Measurements from ENCODE around the gene LUZP1. TPM values are rescaled to one million over a fixed set of nuclear protein-coding genes. Genes with fewer than 3 reads are reported as not detected.

The LUZP1 gene
- total RNA-seq, 1 experiment from 2014 or later = 22.4 TPM

DNA sequence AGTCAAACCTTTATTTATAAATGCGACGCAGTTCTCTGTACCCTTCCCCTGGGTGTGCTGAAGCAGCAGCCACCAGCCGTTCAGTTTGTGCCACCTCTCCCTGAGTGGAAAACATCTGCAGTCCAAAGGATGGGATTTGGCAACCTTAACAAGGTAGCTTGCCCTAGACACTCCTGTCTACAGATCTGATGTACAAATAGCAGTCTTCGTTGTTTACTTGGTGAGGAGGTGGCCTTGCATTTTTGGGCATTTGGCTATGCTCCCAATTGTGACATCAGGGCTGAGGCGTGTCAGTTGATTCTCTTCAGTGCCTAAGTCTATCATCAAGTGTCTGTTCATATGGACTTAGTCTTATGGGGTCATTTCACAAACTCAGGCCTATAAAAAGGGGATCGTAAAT, 89.6 kb downstream of the LUZP1 start:
- ATAC-seq (no peak), DNase-seq (ENCODE audit: low read depth, low spot score) (no peak)
- Histone ChIP-seq H3K4me2 (ENCODE audit: low read length) (no peak overlapping the region), H3K36me3 (ENCODE audit: control insufficient read depth in 1 of 2, insufficient read depth in 2 of 2, low read length in 2 of 2) (peaks cover 61 to 69% of the 10 kb centered on the region in 2 experiments), H3K79me2 (ENCODE audit: insufficient read depth, low read length) (peaks cover 1% of the 10 kb centered on the region; the same call in 1 of the 2 replicates), H3K9ac (ENCODE audit: low read length) (no peak overlapping the region), H3K4me3 (replicated peaks in 1 of 2; ENCODE audit: low read depth in 1 of 2, low read length in 2 of 2) (no peak overlapping the region), H3K4me1 (ENCODE audit: control insufficient read depth in 1 of 2, insufficient read depth in 2 of 2, low read length in 2 of 2) (no peaks in the 10 kb centered on the region), H3K27me3 (ENCODE audit: insufficient read depth, low read length) (no peaks in the 10 kb centered on the region), H3K9me3 (ENCODE audit: control insufficient read depth in 1 of 2, insufficient read depth in 1 of 2, low read depth in 1 of 2, low read length in 2 of 2) (no peaks in the 10 kb centered on the region), H4K20me1 (ENCODE audit: insufficient read depth) (0 out of 2 replicates have a peak, but pooled peaks cover 5% of the 10 kb centered on the region), H3K27ac (ENCODE audit: low read depth, low read length) (no peak overlapping the region), H3K9me2 (ENCODE audit: insufficient read depth) (no peaks in the 10 kb centered on the region), H2AFZ (ENCODE audit: low read depth, low read length, poor library complexity, severe bottlenecking) (no peak overlapping the region)
- POLR2A ChIA-PET = no interaction called here
- RAD21 ChIA-PET (ENCODE audit: low non-redundant PET in 1 of 2, low total read pairs in 2 of 2, uncharacterized antibody in 2 of 2, unreplicated experiment in 2 of 2) = no interaction called here
- intact Hi-C loops (cut with micrococcal nuclease) = no loop called here
- TF ChIP-seq POLR2A (IDR thresholded peaks at IDR 0.05; ENCODE audit: borderline replicate concordance, extremely low read depth, insufficient read depth, insufficient read length) (no peak), ELF1 (IDR thresholded peaks at IDR 0.05; ENCODE audit: borderline replicate concordance, low read depth) (no peak), POLR2AphosphoS5 (IDR thresholded peaks at IDR 0.05; ENCODE audit: low read depth, low read length) (no peak)
- CTCF ChIA-PET = no interaction called here
- no TSS peak for BruUV-seq (replicated peaks)

DNA sequence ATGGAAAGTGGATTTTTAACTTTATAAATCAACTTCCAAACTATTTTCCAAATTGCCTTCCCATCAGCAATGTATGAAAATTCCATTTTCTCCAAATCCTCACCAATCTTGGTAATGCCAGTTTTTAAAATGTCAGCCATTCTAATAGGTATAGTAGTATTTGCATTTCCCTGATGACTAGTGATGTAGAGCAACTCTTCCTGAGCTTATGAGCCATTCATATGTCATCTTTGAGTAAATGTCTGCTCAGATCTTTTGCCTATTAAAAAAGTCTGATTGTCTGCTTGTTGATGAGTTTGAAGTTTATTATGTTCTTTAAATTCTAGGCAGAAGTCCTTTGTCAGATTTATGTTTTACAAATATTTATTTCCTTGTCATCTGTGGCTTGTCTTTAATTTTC, 94.6 kb downstream of the LUZP1 start:
- H3K79me2 ChIP-seq (ENCODE audit: insufficient read depth, low read length) = peaks cover 8% of the 10 kb centered on the region; the same call in 1 of the 2 replicates
- BruUV-seq (replicated peaks) = no TSS peak

More for the DNA sequence above, 94.6 kb downstream of the LUZP1 start:
- H3K4me3 ChIP-seq (replicated peaks in 1 of 2; ENCODE audit: low read depth in 1 of 2, low read length in 2 of 2) = no peak overlapping the region
- DNase-seq (ENCODE audit: low read depth, low spot score) (no peak), ATAC-seq (no peak)
- no peak overlapping the region for H3K27ac ChIP-seq (ENCODE audit: low read depth, low read length)
- TF ChIP-seq RAD21 (IDR thresholded peaks at IDR 0.05; ENCODE audit: low read depth) = no peak
- no peak for TF ChIP-seq ELF1 (IDR thresholded peaks at IDR 0.05; ENCODE audit: borderline replicate concordance, low read depth)
- TF ChIP-seq CBX3 (IDR thresholded peaks at IDR 0.05; ENCODE audit: low read depth) = no peak
- no peak for TF ChIP-seq SP1 (IDR thresholded peaks at IDR 0.05; ENCODE audit: low read depth)
- TF ChIP-seq SIN3A (IDR thresholded peaks at IDR 0.05; ENCODE audit: low read depth) = no peak
- TF ChIP-seq, protein P1, sequence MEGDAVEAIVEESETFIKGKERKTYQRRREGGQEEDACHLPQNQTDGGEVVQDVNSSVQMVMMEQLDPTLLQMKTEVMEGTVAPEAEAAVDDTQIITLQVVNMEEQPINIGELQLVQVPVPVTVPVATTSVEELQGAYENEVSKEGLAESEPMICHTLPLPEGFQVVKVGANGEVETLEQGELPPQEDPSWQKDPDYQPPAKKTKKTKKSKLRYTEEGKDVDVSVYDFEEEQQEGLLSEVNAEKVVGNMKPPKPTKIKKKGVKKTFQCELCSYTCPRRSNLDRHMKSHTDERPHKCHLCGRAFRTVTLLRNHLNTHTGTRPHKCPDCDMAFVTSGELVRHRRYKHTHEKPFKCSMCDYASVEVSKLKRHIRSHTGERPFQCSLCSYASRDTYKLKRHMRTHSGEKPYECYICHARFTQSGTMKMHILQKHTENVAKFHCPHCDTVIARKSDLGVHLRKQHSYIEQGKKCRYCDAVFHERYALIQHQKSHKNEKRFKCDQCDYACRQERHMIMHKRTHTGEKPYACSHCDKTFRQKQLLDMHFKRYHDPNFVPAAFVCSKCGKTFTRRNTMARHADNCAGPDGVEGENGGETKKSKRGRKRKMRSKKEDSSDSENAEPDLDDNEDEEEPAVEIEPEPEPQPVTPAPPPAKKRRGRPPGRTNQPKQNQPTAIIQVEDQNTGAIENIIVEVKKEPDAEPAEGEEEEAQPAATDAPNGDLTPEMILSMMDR (IDR thresholded peaks at IDR 0.05 in 2 of 3, conservative IDR thresholded peaks at IDR 0.05 in 1 of 3; ENCODE audit: borderline replicate concordance in 1 of 3, insufficient read depth in 1 of 3, low read depth in 2 of 3, low read length in 2 of 3) = no peak
- TF ChIP-seq EZH2phosphoT487 (IDR thresholded peaks at IDR 0.05; ENCODE audit: borderline replicate concordance) = no peak
- TF ChIP-seq POLR2A (IDR thresholded peaks at IDR 0.05; ENCODE audit: borderline replicate concordance, extremely low read depth, insufficient read depth, insufficient read length) = no peak
- TF ChIP-seq TCF7L2 (IDR thresholded peaks at IDR 0.05; ENCODE audit: borderline replicate concordance, extremely low read depth, insufficient read depth, insufficient read length) = no peak
- TF ChIP-seq, protein P2, sequence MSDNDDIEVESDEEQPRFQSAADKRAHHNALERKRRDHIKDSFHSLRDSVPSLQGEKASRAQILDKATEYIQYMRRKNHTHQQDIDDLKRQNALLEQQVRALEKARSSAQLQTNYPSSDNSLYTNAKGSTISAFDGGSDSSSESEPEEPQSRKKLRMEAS (IDR thresholded peaks at IDR 0.05) = no peak
- H3K4me2 ChIP-seq (ENCODE audit: low read length) = no peak overlapping the region
- no peaks in the 10 kb centered on the region for H3K9me3 ChIP-seq (ENCODE audit: control insufficient read depth in 1 of 2, insufficient read depth in 1 of 2, low read depth in 1 of 2, low read length in 2 of 2)
- CTCF ChIA-PET = no interaction called here
- H3K9ac ChIP-seq (ENCODE audit: low read length) = no peak overlapping the region
- intact Hi-C loops (cut with micrococcal nuclease) = no loop called here
- RAD21 ChIA-PET (ENCODE audit: low non-redundant PET in 1 of 2, low total read pairs in 2 of 2, uncharacterized antibody in 2 of 2, unreplicated experiment in 2 of 2) = no interaction called here
- no peaks in the 10 kb centered on the region for H3K27me3 ChIP-seq (ENCODE audit: insufficient read depth, low read length)
- POLR2A ChIA-PET = no interaction called here
- peaks cover 11% of the 10 kb centered on the region; the same call in 1 of the 2 replicates for H4K20me1 ChIP-seq (ENCODE audit: insufficient read depth)
- H3K36me3 ChIP-seq (ENCODE audit: control insufficient read depth in 1 of 2, insufficient read depth in 2 of 2, low read length in 2 of 2) = peaks cover 60 to 63% of the 10 kb centered on the region in 2 experiments
- H3K9me2 ChIP-seq (ENCODE audit: insufficient read depth) = no peaks in the 10 kb centered on the region
- no peaks in the 10 kb centered on the region for H3K4me1 ChIP-seq (ENCODE audit: control insufficient read depth in 1 of 2, insufficient read depth in 2 of 2, low read length in 2 of 2)
- no peak overlapping the region for H2AFZ ChIP-seq (ENCODE audit: low read depth, low read length, poor library complexity, severe bottlenecking)
